Aorta (tissue), 5 donors: ENCODE measurements around the gene PARD3. TPM values are rescaled to one million over a fixed set of nuclear protein-coding genes. Genes with fewer than 3 reads are reported as not detected.
"Not testable (repeated sequence)": the region's sequence is repeated elsewhere in the genome, so short reads cannot be mapped to it uniquely, and the experiment has no call there.

Experiments
- ATAC-seq: fragments of 200-7000 bp; cut with Tn5 transposase; one replicate; pipeline ENCODE4 v1.9.1; 2022; ENCODE audit warnings: moderate library complexity; ENCODE audit not compliant: low FRiP score
- DNase-seq, 2 donors: peaks; one replicate each; pipeline ENCODE4 v3.0.0-alpha.2; 2020
- H3K27ac ChIP-seq, 2 donors: one replicate each; pipeline ENCODE4 v1.5.1; 2013; ENCODE audit warnings: low read length in 2 of 2, mild to moderate bottlenecking in 2 of 2, moderate library complexity in 2 of 2, control low read depth in 1 of 2, inconsistent platforms in 1 of 2, low read depth in 1 of 2
- H3K27me3 ChIP-seq, 2 donors: one replicate each; pipeline ENCODE4 v1.6.1; 2013; ENCODE audit warnings: control low read depth in 1 of 2, low read length in 1 of 2, mild to moderate bottlenecking in 1 of 2, moderate library complexity in 1 of 2; ENCODE audit not compliant: insufficient read depth in 2 of 2, control insufficient read depth in 1 of 2
- H3K36me3 ChIP-seq, 2 donors: one replicate each; pipeline ENCODE4 v1.6.1; 2013; ENCODE audit warnings: control low read depth in 1 of 2, low read length in 1 of 2, mild to moderate bottlenecking in 1 of 2; ENCODE audit not compliant: insufficient read depth in 2 of 2, control insufficient read depth in 1 of 2
- H3K4me1 ChIP-seq, 2 donors: one replicate each; pipeline ENCODE4 v1.6.1; 2013; ENCODE audit warnings: low read length in 2 of 2, control low read depth in 1 of 2, mild to moderate bottlenecking in 1 of 2, moderate library complexity in 1 of 2; ENCODE audit not compliant: insufficient read depth in 2 of 2, control insufficient read depth in 1 of 2
- H3K4me3 ChIP-seq, 2 donors: one replicate each; pipeline ENCODE4 v1.5.1; 2013; ENCODE audit warnings: low read length in 2 of 2, control low read depth in 1 of 2, mild to moderate bottlenecking in 1 of 2
- H3K9me3 ChIP-seq: one replicate; pipeline ENCODE4 v1.6.1; 2013; ENCODE audit warnings: mild to moderate bottlenecking, low read length; ENCODE audit not compliant: control insufficient read depth
- WGBS, 2 donors: extraction: QIAGEN DNeasy Blood & Tissue Kit; methylation state at CpG; one replicate each; pipeline ENCODE4 v1.1.7; 2013; 5-methylcytosine and 5-hydroxymethylcytosine counted together
- intact Hi-C, 2 donors: fragments of 100-400 bp; cut with DNase I; formaldehyde crosslinking; loops; one replicate each; pipeline versions ENCODE4 v1.14.2 to v1.15.0; 2022
- polyA plus RNA-seq, 2 donors: library from polyadenylated mRNA; stranded (reverse); fragments of 200-250 nt; gene quantifications; one replicate each; pipeline ENCODE4 v1.2.3, GENCODE V29; 2013
- total RNA-seq, 2 donors: library from RNA; stranded (reverse); fragmentation: NEBNext Ultra II Directional; extraction: Animal tissue kit (Norgen Biotek cat#: 25700); gene quantifications; one replicate each; pipeline ENCODE4 v1.2.1, GENCODE V29; 2021
- donor health status: healthy with polysubstance abuse.
- donor health status: Bipolar disorder and iron deficiency.
- donor health status: DM: no; HTN: no; CAD: no.
- donor health status: DM: no; HTN: no; CAD: no.
- donor health status: DM: yes; HTN: yes; CAD: no.

The PARD3 gene
- total and polyA plus RNA-seq, 4 donors = 6.4 to 33.0 (median 28.7) TPM

DNA sequence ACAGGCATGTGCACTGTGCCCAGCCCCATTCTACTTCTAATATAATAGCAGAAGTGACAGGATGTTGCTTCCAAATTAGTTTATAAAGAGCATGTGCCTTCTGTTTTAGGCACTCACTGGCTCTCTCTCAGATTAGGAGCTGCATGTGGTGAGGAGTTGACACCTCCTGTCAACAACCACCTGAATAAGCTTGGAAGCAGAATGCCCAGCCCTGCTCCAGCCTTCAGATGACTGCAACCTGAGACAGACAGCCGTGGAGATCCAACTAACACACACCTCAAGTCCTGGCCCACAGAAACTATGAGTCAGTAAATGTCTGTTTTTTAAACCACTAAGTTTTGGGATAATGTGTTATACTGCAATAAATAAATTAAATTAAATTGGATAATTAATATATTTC lies 54.5 kb downstream of the PARD3 start:
- intact Hi-C loops = no loop called here

DNA sequence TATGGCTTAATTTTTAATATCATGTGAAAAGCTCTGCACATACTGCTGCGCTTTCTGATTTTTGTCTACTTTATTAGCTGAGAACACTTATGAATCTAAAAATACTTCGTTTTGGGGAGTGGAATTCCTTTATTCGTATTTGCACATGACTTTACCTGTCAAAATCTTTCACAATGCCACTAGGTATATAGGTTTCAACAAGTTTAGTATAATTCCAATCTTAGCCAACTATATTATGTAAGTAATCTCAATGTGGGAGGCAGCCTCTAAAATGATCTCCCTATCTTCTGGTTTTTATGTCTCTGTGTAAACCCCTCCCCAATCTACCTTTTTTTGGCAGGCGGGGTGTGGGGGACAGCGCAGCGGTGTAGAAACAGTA lies 55.3 kb downstream of the PARD3 start:
- H3K4me1 ChIP-seq = peaks cover 0 to 5% of the 10 kb centered on the region in 2 donors
- DNase-seq (no peak), ATAC-seq (no peak)
- intact Hi-C loops = no loop called here
- no peak overlapping the region for H3K4me3 ChIP-seq
- H3K36me3 ChIP-seq = no peaks in the 10 kb centered on the region
- no peak overlapping the region for H3K27ac ChIP-seq
- WGBS, 2 donors = 69 to 79% methylated on average over 6 of the region's 6 CpGs
- no peaks in the 10 kb centered on the region for H3K27me3 ChIP-seq
- H3K9me3 ChIP-seq = no peaks in the 10 kb centered on the region

More for the DNA sequence above, 54.5 kb downstream of the PARD3 start:
- DNase-seq (no peak), ATAC-seq (no peak)
- WGBS, 2 donors = 91 to 94% methylated on average over 1 of the region's 1 CpG
- H3K27ac ChIP-seq = no peak overlapping the region
- H3K4me1 ChIP-seq = peaks cover 0 to 5% of the 10 kb centered on the region in 2 donors
- no peaks in the 10 kb centered on the region for H3K36me3 ChIP-seq
- no peaks in the 10 kb centered on the region for H3K9me3 ChIP-seq
- H3K4me3 ChIP-seq = no peak overlapping the region
- no peaks in the 10 kb centered on the region for H3K27me3 ChIP-seq

DNA sequence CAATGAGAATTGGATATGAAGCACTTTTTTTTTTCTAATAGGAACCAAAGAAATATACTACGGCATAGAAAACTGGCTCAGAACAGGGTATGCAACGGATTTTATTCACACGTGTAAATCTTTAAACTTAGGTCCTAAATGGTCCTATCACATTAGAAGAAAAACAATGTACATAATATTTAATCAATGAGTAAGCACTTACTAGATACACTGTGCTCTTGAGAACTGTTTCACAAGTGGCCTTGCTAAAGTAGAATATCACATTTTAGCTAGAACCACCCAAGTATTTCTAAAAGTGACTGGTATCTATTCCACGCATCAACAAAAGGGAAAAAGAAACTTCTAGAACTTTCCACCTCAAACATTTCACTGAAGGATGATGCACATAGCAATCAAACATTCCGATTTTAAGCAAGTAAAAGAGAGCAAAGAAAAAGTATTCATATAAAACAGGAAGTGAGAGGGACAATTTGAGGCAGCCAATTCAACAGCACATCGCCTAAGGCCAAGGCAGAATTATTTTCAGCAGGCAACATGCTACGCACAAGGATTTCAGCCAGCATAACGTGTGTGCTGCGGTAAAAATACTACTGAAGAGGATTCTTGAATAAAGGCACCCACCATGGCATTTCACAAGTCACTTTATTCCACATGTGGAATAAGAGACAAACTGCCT lies 55.8 kb downstream of the PARD3 start:
- ATAC-seq = no peak
- Histone ChIP-seq H3K27ac (no peak overlapping the region), H3K9me3 (no peaks in the 10 kb centered on the region), H3K27me3 (no peaks in the 10 kb centered on the region), H3K36me3 (no peaks in the 10 kb centered on the region), H3K4me3 (no peak overlapping the region), H3K4me1 (peaks cover 0 to 5% of the 10 kb centered on the region in 2 donors)
- WGBS, 2 donors = 74 to 82% methylated on average over 9 of the region's 9 CpGs
- DNase-seq = no peak
- intact Hi-C loops = no loop called here

DNA sequence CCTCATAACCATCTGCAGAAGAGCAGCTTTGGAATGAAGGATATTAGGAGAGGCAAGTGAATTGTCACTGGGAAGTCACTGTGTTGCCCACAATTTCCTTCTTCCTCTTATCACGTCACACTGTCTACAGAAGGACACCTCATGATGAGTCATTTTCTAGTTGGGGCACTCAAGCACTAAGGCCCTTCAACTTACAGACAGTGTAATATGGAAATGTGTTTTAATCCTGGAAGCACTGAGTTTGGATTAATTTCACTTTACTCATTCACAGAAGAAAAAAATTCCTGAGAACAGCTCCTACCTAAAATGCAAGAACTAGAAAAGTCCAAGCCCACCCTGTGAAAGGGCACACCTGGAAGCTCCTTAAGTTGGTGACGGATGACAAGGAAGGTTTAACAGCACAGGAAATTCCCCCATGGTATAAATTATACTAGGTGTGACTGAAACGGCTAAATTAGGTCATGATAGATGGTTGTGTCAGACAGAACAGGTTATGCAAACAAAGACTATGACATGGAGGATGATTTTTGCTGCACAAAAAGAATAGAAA lies 56.6 kb downstream of the PARD3 start:
- peaks cover 0 to 5% of the 10 kb centered on the region in 2 donors for H3K4me1 ChIP-seq
- intact Hi-C loops = no loop called here
- ATAC-seq = no peak
- no peak for DNase-seq
- H3K27me3 ChIP-seq = no peaks in the 10 kb centered on the region
- H3K27ac ChIP-seq = no peak overlapping the region
- H3K36me3 ChIP-seq = no peaks in the 10 kb centered on the region
- H3K9me3 ChIP-seq = no peaks in the 10 kb centered on the region
- WGBS, 2 donors = 65 to 70% methylated on average over 3 of the region's 3 CpGs
- no peak overlapping the region for H3K4me3 ChIP-seq

DNA sequence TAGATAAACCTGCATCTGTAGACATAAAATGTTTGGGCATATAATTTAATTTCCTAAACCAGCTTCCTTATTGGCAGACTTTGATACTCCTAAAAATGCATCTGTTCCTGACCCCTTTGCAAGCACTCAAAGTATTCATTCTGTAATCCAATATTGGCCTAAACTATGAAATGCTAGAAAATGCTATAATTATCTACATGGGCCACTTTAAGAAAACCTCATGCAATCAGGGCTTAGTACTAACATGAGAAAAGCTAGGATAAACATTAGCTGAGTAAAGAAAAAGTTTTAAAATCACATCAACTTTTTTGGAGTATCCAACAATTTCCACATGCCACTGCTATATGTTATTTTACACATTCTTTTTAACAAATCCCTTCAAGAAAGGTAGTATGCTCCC lies 57.2 kb downstream of the PARD3 start:
- Histone ChIP-seq H3K4me3 (no peak overlapping the region), H3K36me3 (no peaks in the 10 kb centered on the region), H3K27me3 (no peaks in the 10 kb centered on the region), H3K9me3 (no peaks in the 10 kb centered on the region), H3K4me1 (peaks cover 0 to 5% of the 10 kb centered on the region in 2 donors), H3K27ac (no peak overlapping the region)
- DNase-seq (no peak), ATAC-seq (no peak)
- intact Hi-C loops = no loop called here

DNA sequence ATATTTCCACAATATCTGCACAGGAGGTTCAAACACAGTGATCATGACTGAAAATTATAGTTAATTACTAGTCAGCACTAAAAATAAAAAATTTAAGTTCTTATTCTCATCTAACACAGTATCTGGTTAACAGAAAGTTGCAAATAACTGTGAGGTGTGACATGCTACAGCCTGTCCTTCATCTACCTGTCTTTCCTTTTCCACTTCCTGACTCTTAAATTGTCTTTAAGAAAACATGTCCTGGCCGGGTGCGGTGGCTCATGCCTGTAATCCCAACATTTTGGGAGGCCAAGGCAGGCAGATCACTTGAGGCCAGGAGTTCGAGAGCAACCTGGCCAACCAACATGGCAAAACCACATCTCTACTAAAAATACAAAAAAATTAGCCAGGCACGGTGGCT lies 57.9 kb downstream of the PARD3 start:
- H3K4me1 ChIP-seq, H3K9me3 ChIP-seq, ATAC-seq, DNase-seq, H3K27ac ChIP-seq, intact Hi-C loops, H3K4me3 ChIP-seq, H3K36me3 ChIP-seq, H3K27me3 ChIP-seq: not testable (repeated sequence)
- WGBS, 2 donors = 93 to 95% methylated on average over 4 of the region's 4 CpGs

DNA sequence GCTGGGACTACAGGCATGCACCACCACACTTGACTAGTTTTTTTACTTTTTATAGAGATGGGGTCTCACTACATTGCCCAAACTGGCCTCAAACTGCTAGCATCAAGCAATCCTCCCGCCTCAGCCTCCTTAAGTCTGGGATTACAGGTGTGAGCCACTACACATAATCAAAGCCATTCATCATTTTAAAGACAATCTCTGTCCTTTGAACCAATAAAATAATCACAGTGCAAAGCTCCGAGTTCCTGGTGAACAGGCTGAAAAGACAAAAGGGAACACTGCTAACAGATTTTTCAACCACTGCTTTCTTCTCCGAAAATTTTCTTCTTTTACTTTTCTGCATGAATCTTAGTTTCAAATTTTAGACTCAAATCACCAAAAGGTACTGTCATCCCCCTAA lies 58.5 kb downstream of the PARD3 start:
- Histone ChIP-seq H3K27me3 (no peaks in the 10 kb centered on the region), H3K36me3 (no peaks in the 10 kb centered on the region), H3K27ac (no peak overlapping the region), H3K4me3 (no peak overlapping the region), H3K4me1 (peaks cover 0 to 3% of the 10 kb centered on the region in 2 donors), H3K9me3 (no peaks in the 10 kb centered on the region)
- intact Hi-C loops = no loop called here
- DNase-seq (no peak), ATAC-seq (no peak)
- WGBS, 2 donors = 96 to 98% methylated on average over 3 of the region's 3 CpGs

DNA sequence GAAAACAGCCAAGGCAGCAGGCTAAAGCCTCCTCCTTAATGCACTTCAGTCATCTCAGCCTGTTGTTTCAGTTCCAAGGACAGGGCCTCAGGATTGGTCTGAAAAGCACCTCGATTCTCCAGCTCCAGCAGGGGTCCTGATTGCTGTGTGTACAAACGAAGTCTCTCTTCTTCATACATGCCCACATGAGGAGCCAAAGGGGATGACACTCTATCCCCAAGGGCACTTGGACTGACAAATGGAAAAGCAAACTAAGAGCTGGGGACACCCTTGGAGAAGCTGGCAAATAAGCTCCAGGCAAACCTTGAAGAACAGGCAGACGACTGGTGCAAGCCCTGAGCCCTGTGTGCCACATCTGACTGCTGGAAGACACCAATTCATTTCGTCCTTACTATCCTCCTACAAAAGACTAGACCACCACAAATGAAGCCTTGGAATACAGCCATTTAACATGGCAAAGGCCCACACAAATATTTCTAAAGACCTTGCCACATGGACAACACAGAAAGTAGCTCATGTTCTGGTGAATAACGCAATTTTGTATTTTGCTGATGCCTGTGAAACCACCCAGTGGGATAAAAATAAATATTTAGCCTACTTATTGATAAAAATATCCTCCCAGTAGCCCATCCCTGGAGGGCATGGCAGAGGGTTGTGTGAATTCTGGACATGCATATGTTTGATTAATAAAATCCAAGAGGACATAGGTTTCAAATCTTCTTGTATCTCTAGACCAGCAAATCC lies 61.9 kb downstream of the PARD3 start:
- no peak overlapping the region for H3K4me3 ChIP-seq
- H3K27ac ChIP-seq = no peak overlapping the region
- H3K27me3 ChIP-seq = no peaks in the 10 kb centered on the region
- ATAC-seq (peak; percentile 8), DNase-seq (no peak)
- H3K9me3 ChIP-seq = no peaks in the 10 kb centered on the region
- intact Hi-C loops = no loop called here
- peaks cover 0 to 3% of the 10 kb centered on the region in 2 donors for H3K4me1 ChIP-seq
- no peaks in the 10 kb centered on the region for H3K36me3 ChIP-seq
- WGBS, 2 donors = 46 to 58% methylated on average over 5 of the region's 5 CpGs

DNA sequence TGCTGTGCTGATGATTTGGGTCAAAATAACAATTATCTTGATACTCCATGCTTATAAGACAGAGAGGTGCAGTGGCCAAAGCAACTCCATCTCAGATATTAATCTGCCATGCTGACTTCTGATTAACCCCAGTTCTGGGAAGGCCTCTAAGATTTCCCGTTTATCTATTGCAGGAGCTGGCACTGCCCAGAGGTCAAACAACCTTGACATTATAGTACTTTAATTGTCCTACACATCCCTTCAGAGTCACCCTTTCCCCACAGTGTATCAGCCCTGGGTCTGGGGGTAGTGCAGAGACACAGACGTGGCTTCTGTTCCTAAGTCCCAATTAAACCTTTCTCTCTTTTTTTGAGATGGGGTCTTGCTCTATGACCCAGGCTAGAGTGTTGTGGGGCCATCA lies 63.8 kb downstream of the PARD3 start:
- Histone ChIP-seq H3K27ac (no peak overlapping the region), H3K4me1 (no peaks in the 10 kb centered on the region), H3K27me3 (no peaks in the 10 kb centered on the region), H3K9me3 (no peaks in the 10 kb centered on the region), H3K4me3 (no peak overlapping the region), H3K36me3 (no peaks in the 10 kb centered on the region)
- DNase-seq (no peak), ATAC-seq (no peak)
- WGBS, 2 donors = 72 to 91% methylated on average over 2 of the region's 2 CpGs
- intact Hi-C loops = no loop called here
